Measurements from ENCODE around the gene BSCL2.
"Not testable (repeated sequence)": the region's sequence is repeated elsewhere in the genome, so short reads cannot be mapped to it uniquely, and the experiment has no call there.

Gene BSCL2

GRCh38 chr11:62707277-62707861 lies at the start of gene BSCL2, which contains the start of gene GNG3:
TSS of gene BSCL2 (minus strand) at chr11:62707424. CDS start at chr11:62707195, 229 bp downstream.
TSS of gene GNG3 (plus strand) at chr11:62707676. CDS start at chr11:62708296, 620 bp downstream.
- no peak for DNase-seq (ENCODE audit: low read depth)

GRCh38 chr11:62755086-62755615 lies 47.9 kb upstream of the BSCL2 start:
- no peak for DNase-seq (ENCODE audit: low read depth)

GRCh38 chr11:62753736-62754603 lies 46.7 kb upstream of the BSCL2 start, which contains the start of gene ZBTB3:
TSS of gene ZBTB3 (minus strand) at chr11:62754160. CDS start at chr11:62753664, 496 bp downstream.
- peak; percentile 100 for DNase-seq (ENCODE audit: low read depth)

GRCh38 chr11:62752994-62753735 lies 45.9 kb upstream of the BSCL2 start:
- no peak for DNase-seq (ENCODE audit: low read depth)

- DNase-seq (ENCODE audit: low read depth) = no peak
These were observed 45.1 kb upstream of the BSCL2 start for GRCh38 chr11:62752177-62752785.

- not testable (repeated sequence) for DNase-seq (ENCODE audit: low read depth)
These were observed 42.7 kb upstream of the BSCL2 start for GRCh38 chr11:62749931-62750330.

- DNase-seq (ENCODE audit: low read depth) = no peak
These were observed 40.4 kb upstream of the BSCL2 start for GRCh38 chr11:62747475-62748160.

GRCh38 chr11:62737196-62737595 lies 30.0 kb upstream of the BSCL2 start:
- no peak for DNase-seq (ENCODE audit: low read depth)

GRCh38 chr11:62732830-62733229 lies 25.6 kb upstream of the BSCL2 start:
- DNase-seq (ENCODE audit: low read depth) = peak; percentile 50

GRCh38 chr11:62730076-62730475 lies 22.9 kb upstream of the BSCL2 start:
- DNase-seq (ENCODE audit: low read depth) = not testable (repeated sequence)

- DNase-seq (ENCODE audit: low read depth) = peak; percentile 92
These were observed 21.2 kb upstream of the BSCL2 start, which contains the start of gene TTC9C for GRCh38 chr11:62728171-62728988. TSS of gene TTC9C (plus strand) at chr11:62728486. CDS start at chr11:62728849, 363 bp downstream.

- peak; percentile 98 for DNase-seq (ENCODE audit: low read depth)
These were observed 20.6 kb upstream of the BSCL2 start for GRCh38 chr11:62727872-62728170.

- DNase-seq (ENCODE audit: low read depth) = peak; percentile 99
These were observed 20.1 kb upstream of the BSCL2 start, which contains the start of gene HNRNPUL2 for GRCh38 chr11:62727165-62727871. TSS of gene HNRNPUL2 (minus strand) at chr11:62727457. CDS start at chr11:62727156, 301 bp downstream.

- no peak for DNase-seq (ENCODE audit: low read depth)
These were observed 19.6 kb upstream of the BSCL2 start for GRCh38 chr11:62726915-62727164.

- DNase-seq (ENCODE audit: low read depth) = no peak
These were observed 19.1 kb upstream of the BSCL2 start for GRCh38 chr11:62726156-62726914.

- no peak for DNase-seq (ENCODE audit: low read depth)
These were observed 18.4 kb upstream of the BSCL2 start for GRCh38 chr11:62725646-62726045.

GRCh38 chr11:62724171-62724570 lies 16.9 kb upstream of the BSCL2 start:
- DNase-seq (ENCODE audit: low read depth) = no peak

GRCh38 chr11:62721994-62722393 lies 14.8 kb upstream of the BSCL2 start:
- DNase-seq (ENCODE audit: low read depth) = peak; percentile 33

Data from EH (cell line).